Activated CD4-positive, CD25-positive, alpha-beta regulatory T cell (primary cell): ENCODE measurements around the gene KDELR1.
"Not testable (repeated sequence)": the region's sequence is repeated elsewhere in the genome, so short reads cannot be mapped to it uniquely, and the experiment has no call there.

ENCODE experiments used
- DNase-seq, 4 experiments: peaks; one replicate each; lab custom pipeline; 2025; lab: John Stamatoyannopoulos, UW

KDELR1 gene

DNA sequence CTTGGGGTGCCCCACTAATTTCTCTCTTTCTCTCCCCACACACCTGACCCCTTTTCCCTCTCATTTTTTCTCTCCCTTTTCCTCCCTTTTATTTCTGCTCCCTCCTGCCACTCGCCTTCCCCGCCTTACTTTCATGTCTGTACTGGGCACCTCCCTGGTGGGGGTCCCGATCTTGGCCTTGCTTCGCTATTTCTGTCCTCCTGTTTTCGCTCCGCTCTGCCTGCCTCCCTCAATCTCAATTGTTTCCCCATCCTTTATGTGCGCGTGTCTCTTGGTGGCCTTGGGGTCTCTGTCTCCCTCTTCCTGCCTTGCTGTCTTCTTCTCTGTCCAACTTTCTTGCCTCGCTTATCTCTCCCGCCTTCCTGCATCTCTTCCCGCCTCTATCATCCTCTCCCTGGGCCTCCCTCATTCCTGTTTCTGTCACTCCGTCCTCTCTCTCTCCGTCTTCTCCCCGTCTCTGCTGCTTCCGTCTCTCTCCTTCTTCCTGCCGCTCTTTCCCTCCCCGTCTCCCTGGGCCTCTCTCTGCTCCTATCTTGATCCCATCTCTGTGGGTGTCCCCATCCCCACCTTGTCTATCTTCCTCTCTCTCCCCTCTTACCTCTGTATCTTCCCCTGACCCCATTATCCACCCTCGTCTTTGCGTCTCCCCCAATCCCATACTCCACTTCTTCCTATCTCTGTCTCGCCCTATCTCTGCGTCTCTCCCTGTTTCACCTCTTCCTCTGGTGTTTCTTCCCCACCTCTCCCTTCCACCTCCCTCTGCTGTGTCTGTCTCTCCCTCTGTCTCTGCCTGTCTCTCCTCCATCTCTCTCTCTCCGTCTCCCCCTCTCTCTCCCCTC lies 6.1 kb upstream of the KDELR1 start:
- DNase-seq, result no peak

DNA sequence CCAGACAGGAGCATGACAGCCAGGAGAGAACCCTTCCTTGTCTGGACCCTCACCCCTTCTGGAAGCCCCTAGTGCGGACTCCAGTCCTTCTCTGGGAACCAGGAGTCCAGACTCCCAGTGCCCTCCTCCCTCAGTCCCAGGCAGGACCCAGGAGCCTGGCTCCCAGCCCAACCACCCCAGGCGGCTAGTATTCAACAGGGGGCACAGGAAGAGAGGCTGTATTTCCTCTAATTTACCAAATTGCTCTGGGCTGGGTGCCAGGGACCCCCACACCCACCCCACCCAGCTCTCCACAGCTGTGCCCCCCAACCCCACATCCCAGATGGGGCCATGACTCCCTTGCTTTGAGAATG lies 5.4 kb upstream of the KDELR1 start:
- no peak for DNase-seq

- DNase-seq, result no peak
Observed at GRCh38 chr19:48396016-48396823, 4.9 kb upstream of the KDELR1 start.

DNA sequence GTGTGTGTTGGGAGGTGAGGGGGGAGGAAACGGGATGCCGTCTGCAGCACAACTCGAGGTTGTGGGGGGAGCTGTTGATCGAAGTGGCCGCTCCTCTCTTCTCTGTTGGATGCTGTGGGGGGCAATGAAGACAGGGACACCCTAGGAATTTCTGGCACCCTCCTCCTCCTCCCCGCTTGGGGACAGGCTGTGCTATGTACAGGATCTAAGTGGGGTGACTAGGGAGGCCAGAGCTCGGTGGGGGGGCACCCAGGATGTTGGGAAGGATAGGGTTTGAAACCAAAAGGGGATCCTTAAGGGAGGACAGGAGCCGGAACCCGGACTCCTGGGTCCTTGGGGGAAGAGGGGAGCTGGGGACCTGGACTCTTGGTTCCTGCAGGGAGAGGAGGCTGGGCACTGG lies 4.1 kb upstream of the KDELR1 start:
- DNase-seq, result no peak

DNA sequence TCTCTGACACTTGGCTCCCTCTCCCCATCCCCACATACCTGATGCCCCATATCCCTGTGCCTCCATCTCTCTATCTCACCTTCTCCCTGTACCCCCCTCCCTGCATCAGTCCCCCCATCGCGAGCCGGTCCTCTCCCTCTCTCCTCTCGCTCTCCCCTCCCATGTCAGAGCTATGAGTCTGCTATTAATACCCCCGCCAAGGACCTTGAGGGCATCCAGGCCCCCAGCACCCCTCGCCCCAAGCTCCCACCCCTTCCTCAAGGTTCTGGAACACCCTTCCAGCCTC lies 3.8 kb upstream of the KDELR1 start:
- no peak for DNase-seq

GRCh38 chr19:48394331-48395169 lies 3.2 kb upstream of the KDELR1 start:
- DNase-seq, result no peak

DNA sequence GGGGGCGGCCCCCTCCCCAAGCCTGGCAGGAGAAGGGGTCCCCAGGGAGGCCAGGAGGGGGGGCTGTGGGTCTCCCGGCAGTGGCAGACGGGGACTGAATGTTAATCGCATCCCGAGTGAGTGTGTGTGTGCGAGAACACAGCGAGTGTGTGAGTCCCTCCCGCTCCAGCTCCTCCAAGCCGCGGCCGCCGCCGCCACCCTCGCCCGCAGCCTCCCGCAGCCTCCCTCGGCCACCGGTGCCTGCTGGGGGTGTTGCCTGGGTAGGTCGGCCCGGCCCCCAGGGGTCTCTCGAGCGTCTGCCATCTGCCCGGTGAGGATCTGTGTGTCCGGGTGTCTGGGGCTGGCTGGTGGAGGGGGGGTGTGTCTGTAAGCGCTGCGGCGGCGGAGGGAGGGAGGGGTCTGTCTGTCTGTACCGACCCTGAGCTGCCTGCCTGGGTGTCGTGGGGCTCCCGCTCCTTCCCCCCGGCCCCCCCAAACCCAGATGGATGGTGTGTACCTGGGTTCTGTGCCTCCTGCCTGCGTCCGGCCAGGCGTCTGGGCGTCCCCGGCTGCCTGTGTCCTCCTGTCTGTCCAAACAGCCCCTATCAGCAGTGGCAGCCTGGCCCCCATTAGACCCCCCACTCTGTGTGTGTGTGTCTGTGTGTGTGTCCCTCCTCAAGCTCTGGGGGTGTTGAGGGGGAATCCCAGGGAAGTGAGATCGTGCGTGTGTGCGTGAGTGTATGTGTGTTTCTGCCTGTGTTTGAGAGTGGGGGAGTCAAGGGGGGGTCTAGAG lies 2.4 kb upstream of the KDELR1 start, which contains the start of gene GRIN2D:
Gene GRIN2D, plus strand, starts transcription at position 110 of the 772 bp plus-strand sequence. CDS start 4,725 bp downstream, outside the sequence.
- DNase-seq, result no peak

- no peak for DNase-seq
Observed at GRCh38 chr19:48392860-48393558, 1.7 kb upstream of the KDELR1 start.

GRCh38 chr19:48392006-48392344 lies 624 bp upstream of the KDELR1 start:
- DNase-seq, result not testable (repeated sequence)

GRCh38 chr19:48390188-48391099 lies 907 bp downstream of the KDELR1 start:
- peak; percentile 29 to 46 (median 33) for DNase-seq

DNA sequence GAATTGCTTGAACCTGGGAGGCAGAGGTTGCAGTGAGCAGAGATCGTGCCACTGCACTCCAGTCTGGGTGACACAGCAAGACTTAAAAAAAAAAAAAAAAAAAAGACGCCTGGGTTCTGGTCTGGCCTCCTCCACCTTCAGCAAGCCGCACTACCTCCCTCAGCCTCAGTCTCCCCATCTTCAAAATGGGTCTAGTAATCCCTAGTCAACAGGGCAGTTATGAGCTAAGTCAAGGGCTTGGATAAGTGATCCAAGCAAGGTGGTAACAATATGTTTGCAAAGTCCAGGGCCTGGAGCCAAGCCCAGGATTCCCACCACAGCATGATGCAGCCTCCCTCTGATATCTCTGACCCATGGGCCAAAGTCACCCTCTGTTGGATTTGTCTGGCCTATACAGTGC lies 4.4 kb downstream of the KDELR1 start:
- DNase-seq, result no peak

DNA sequence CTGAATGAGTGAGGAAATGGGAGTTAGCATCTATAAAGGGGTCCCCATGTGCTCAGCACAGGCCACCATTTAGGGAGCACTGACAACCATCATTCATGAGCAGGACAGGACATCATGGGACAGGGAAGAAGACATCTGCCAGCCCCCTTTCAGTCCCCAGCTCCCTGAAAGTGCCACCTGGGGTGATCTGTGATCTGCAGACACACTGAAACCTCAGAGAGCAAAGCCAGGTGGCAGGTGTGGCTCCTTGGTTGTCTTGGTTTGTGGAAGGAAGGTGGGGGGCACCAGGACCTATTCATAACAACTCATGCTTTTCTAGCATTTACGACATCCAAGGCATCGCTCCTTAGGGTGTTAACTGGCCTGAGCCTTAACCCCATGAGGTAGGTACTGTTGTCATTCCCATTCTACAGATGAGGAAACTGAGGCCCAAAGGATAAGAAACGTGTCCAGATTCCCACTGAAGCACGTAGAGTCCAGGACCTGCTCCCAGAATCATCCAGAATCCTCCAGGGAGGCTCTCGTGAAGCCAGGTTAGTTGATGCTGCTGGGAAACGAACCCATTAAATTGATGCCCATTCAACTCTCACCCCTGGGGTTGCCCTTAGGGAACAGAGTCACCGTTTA lies 5.8 kb downstream of the KDELR1 start:
- DNase-seq, result no peak

DNA sequence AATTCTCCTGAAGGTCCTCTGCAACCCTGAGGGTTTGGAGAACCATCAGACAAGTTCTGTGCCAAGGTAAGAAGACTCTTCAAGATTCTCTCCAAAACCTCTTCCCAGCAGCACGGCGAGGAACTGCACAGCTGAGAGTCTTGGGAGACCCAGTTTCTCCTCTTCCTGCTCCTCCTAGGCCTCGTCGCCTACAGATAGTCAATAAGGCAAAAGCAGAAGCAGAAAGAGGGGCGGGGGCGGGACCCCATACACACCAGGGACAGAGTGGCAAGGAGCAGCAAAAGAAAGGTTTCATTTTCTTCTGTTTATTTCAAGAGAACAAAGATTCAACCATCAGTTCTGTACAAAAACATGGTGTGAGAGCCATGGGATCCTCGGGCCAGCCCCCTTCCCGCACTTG lies 9.1 kb downstream of the KDELR1 start:
- no peak for DNase-seq

GRCh38 chr19:48381178-48381950 lies 10.0 kb downstream of the KDELR1 start:
- DNase-seq, result no peak

GRCh38 chr19:48379058-48379457 lies 12.3 kb downstream of the KDELR1 start:
- no peak for DNase-seq

DNA sequence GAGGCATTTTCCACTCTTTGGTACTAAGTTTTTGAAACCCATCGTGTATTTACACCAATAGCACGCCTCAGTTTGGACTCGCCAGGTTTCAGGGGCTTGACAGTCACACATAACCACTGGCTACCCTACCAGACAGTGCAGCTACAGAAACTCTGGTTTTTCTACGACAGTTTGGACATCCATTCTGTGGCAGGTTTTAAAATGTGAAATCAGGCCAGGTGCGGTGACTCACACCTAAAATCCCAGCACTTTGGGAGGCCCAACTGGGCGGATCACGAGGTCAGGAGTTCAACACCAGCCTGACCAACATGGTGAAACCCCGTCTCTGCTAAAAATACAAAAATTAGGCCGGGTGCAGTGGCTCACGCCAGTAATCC lies 13.2 kb downstream of the KDELR1 start:
- no peak for DNase-seq

DNA sequence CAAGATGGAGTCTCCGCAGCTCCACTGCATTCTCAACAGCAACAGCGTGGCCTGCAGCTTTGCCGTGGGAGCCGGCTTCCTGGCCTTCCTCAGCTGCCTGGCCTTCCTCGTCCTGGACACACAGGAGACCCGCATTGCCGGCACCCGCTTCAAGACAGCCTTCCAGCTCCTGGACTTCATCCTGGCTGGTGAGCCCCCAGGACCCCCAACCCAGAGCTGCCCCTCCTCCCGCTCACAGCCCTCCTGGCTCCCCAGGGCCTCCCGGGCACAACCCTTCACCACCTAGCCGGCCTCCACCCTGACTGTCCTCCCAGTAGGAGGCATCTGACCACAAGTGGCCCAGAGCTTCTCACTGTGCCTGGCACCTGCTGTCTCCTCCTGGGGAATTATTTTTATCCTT lies 17.8 kb downstream of the KDELR1 start:
- DNase-seq, result no peak

- no peak for DNase-seq
Observed at GRCh38 chr19:48372904-48373303, 18.4 kb downstream of the KDELR1 start.

DNA sequence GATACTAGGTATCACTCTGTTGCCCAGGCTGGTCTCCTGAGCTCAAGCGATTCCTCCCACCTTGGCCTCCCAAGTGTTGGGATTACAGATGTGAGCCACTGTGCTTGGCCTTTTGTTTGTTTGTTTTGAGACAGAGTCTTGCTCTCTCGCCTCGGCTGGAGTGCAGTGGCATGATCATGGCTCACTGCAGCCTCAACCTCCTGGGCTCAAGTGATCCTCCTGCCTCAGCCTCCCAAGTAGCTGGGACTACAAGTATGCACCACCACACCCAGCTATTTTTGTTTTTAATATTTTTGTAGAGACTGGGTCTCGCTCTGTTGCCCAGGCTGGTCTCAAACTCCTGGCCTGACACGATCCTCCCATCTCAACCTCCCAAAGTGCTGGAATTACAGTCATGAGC lies 19.6 kb downstream of the KDELR1 start:
- not testable (repeated sequence) for DNase-seq
